CD8-positive, alpha-beta memory T cell (primary cell): ENCODE results near the gene SBNO2. TPM values are rescaled to one million over a fixed set of nuclear protein-coding genes. Genes with fewer than 3 reads are reported as not detected.

ENCODE experiments used
- CTCF ChIA-PET: fragments of 350-600 bp; sonication (Branson Sonifier 250); formaldehyde crosslinking; loops from one replicate; lab custom pipeline; 2021; ENCODE audit warnings: antibody characterized with exemption; lab: Charles Lee
- POLR2A ChIA-PET: fragments of 350-600 bp; sonication (Branson Sonifier 250); formaldehyde crosslinking; loops from one replicate; lab custom pipeline; 2021; ENCODE audit warnings: antibody characterized with exemption; lab: Charles Lee
- DNase-seq, 5 donors: peaks; one replicate each; pipeline versions ENCODE4 v3.0.0 to v3.0.0-alpha.2; 2020 to 2022; ENCODE audit warnings: mixed read lengths in 1 of 5
- H3K27ac ChIP-seq: one replicate; pipeline ENCODE4 v1.7.0; 2013; ENCODE audit warnings: low read depth, mild to moderate bottlenecking, low read length, moderate library complexity
- H3K27me3 ChIP-seq: 2 replicates; pipeline ENCODE4 v1.7.0; 2013; ENCODE audit warnings: low read length, mild to moderate bottlenecking; ENCODE audit not compliant: insufficient read depth, poor library complexity, severe bottlenecking
- H3K36me3 ChIP-seq: 2 replicates; pipeline ENCODE4 v1.7.0; 2013; ENCODE audit warnings: mild to moderate bottlenecking, low read length, moderate library complexity; ENCODE audit not compliant: insufficient read depth
- H3K4me1 ChIP-seq: 2 replicates; pipeline ENCODE4 v1.7.0; 2013; ENCODE audit warnings: mild to moderate bottlenecking, low read length, moderate library complexity; ENCODE audit not compliant: insufficient read depth
- H3K4me3 ChIP-seq: 2 replicates; pipeline ENCODE4 v1.7.0; 2013; ENCODE audit warnings: mild to moderate bottlenecking, low read length
- H3K9me3 ChIP-seq: 2 replicates; pipeline ENCODE4 v1.7.0; 2013; ENCODE audit warnings: mild to moderate bottlenecking, low read length
- H3K27ac Mint-ChIP-seq, 8 donors: one replicate each; pipeline ENCODE4 v1.8.0; 2020 to 2021; ENCODE audit warnings: mixed read lengths in 8 of 8, mild to moderate bottlenecking in 6 of 8, inconsistent platforms in 3 of 8, moderate library complexity in 3 of 8
- H3K27me3 Mint-ChIP-seq, 2 donors: one replicate each; pipeline ENCODE4 v1.8.0; 2020 to 2021; ENCODE audit warnings: mixed read lengths in 2 of 2, mild to moderate bottlenecking in 1 of 2, moderate library complexity in 1 of 2
- H3K36me3 Mint-ChIP-seq, 3 donors: one replicate each; pipeline ENCODE4 v1.8.0; 2020 to 2021; ENCODE audit warnings: mixed read lengths in 3 of 3, inconsistent platforms in 1 of 3, mild to moderate bottlenecking in 1 of 3
- H3K4me1 Mint-ChIP-seq, 3 donors: one replicate each; pipeline ENCODE4 v1.8.0; 2020 to 2021; ENCODE audit warnings: mixed read lengths in 3 of 3, inconsistent platforms in 1 of 3, mild to moderate bottlenecking in 1 of 3
- H3K4me3 Mint-ChIP-seq, 7 donors: one replicate each; pipeline ENCODE4 v1.8.0; 2020 to 2021; ENCODE audit warnings: mixed read lengths in 7 of 7, mild to moderate bottlenecking in 6 of 7, moderate library complexity in 4 of 7, inconsistent platforms in 2 of 7
- H3K9me3 Mint-ChIP-seq, 5 donors: one replicate each; pipeline ENCODE4 v1.8.0; 2020 to 2022; ENCODE audit warnings: mixed read lengths in 5 of 5, mild to moderate bottlenecking in 3 of 5, moderate library complexity in 2 of 5, inconsistent platforms in 1 of 5
- polyA plus RNA-seq: library from polyadenylated mRNA; unstranded; fragments of 300-500 nt; fragmentation: Illumina TruSeq; gene quantifications from one replicate; pipeline ENCODE4 v1.2.3, GENCODE V29; 2021
- total RNA-seq, 2 experiments: library from RNA; stranded (reverse); gene quantifications; one replicate each; pipeline ENCODE4 v1.2.3, GENCODE V29; 2021

SBNO2 gene
- total and polyA plus RNA-seq, 3 experiments from 2014 or later = 4.3 to 61.0 (median 59.0) TPM

DNA sequence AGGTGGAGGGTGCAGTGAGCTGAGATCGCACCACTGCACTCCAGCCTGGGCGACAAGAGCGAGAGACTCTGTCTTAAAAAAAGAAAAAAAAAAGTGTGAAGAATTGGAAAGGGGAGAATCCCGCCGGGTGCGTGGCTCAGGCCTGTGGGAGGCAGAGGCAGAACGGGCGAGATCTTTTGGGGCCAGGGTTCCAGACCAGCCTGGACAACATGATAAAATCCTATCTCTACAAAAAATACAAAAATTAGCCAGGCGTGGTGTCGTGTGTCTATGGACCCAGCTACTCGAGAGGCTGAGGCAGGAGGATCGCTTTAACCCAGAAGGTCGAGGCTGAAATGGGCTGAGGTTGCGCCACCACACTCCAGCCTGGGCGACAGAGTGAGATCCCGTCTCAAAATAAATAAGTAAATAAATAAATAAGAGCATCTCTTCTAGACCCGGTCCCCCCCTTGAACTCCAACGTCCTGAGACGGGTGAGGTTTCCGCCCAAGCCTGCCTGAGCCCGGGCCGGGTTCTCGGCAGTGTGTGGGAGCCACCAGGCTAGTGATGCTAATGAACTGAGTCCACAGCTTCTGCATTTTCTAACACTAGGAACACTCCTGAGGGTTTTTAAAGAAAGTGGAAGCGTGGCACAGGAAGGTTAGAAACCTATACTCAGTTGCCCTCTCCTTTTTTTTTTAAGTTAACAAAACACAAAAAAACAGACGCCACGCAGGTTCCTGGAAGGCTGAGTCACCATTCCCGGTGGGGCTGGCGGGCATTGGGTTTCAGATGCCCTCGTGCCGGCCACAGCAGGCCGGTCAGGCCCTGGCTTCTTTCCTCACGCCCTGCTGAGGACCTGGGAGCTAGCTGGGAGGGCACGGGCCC is 48.2 kb downstream of the SBNO2 start:
- H3K9me3 Mint-ChIP-seq = no peaks in the 10 kb centered on the region
- peaks cover 0 to 53% (median 0%) of the 10 kb centered on the region in 3 donors for H3K36me3 Mint-ChIP-seq
- CTCF ChIA-PET = no interaction called here
- no peaks in the 10 kb centered on the region for H3K9me3 ChIP-seq
- peak overlapping the region in 4 of 8 donors; percentile 18 to 70 (median 46) for H3K27ac Mint-ChIP-seq
- H3K4me1 ChIP-seq = peaks cover 15% of the 10 kb centered on the region
- no peak overlapping the region for H3K4me3 Mint-ChIP-seq
- POLR2A ChIA-PET = no interaction called here
- no peaks in the 10 kb centered on the region for H3K27me3 ChIP-seq
- H3K27me3 Mint-ChIP-seq = peaks cover 0 to 1% of the 10 kb centered on the region in 2 donors
- no peak overlapping the region for H3K4me3 ChIP-seq
- H3K27ac ChIP-seq = no peak overlapping the region
- no peak for DNase-seq
- H3K4me1 Mint-ChIP-seq = peaks cover 10 to 23% (median 11%) of the 10 kb centered on the region in 3 donors
- H3K36me3 ChIP-seq = peaks cover 35% of the 10 kb centered on the region

GRCh38 chr19:1123885-1124677 is 50.0 kb downstream of the SBNO2 start:
- H3K27ac Mint-ChIP-seq = peak overlapping the region in 1 of 8 donors; percentile 64
- peak overlapping the region in 1 of 7 donors; percentile 51 for H3K4me3 Mint-ChIP-seq

GRCh38 chr19:1123381-1123780 is 50.7 kb downstream of the SBNO2 start:
- Histone ChIP-seq H3K4me3 (no peak overlapping the region), H3K27me3 (no peaks in the 10 kb centered on the region), H3K4me1 (no peaks in the 10 kb centered on the region), H3K27ac (no peak overlapping the region), H3K9me3 (no peaks in the 10 kb centered on the region), H3K36me3 (peaks cover 41% of the 10 kb centered on the region)
- peak overlapping the region in 1 of 7 donors; percentile 48 for H3K4me3 Mint-ChIP-seq
- peaks cover 0 to 4% (median 0%) of the 10 kb centered on the region in 3 donors for H3K4me1 Mint-ChIP-seq
- H3K27ac Mint-ChIP-seq = no peak overlapping the region
- ChIA-PET CTCF (interaction anchor here (1.2 kb wide), 1 partner anchor 10 kb away, joined by 5 read pairs; no protein-coding TSS in a partner anchor), POLR2A (interaction anchor here (0.5 kb wide), 1 partner anchor 12 kb away, joined by 4 read pairs; no protein-coding TSS in a partner anchor)
- peaks cover 0 to 1% of the 10 kb centered on the region in 2 donors for H3K27me3 Mint-ChIP-seq
- DNase-seq = no peak
- no peaks in the 10 kb centered on the region for H3K9me3 Mint-ChIP-seq
- peaks cover 0 to 69% (median 0%) of the 10 kb centered on the region in 3 donors for H3K36me3 Mint-ChIP-seq

More at GRCh38 chr19:1123885-1124677, 50.0 kb downstream of the SBNO2 start:
- ChIA-PET CTCF (interaction anchor here (1.2 kb wide), 1 partner anchor 11 kb away, joined by 5 read pairs; no protein-coding TSS in a partner anchor), POLR2A (no interaction called here)
- no peak overlapping the region for H3K27ac ChIP-seq
- H3K36me3 ChIP-seq = peaks cover 35% of the 10 kb centered on the region
- no peak overlapping the region for H3K4me3 ChIP-seq
- H3K36me3 Mint-ChIP-seq = peaks cover 0 to 65% (median 0%) of the 10 kb centered on the region in 3 donors
- H3K9me3 Mint-ChIP-seq = no peaks in the 10 kb centered on the region
- no peaks in the 10 kb centered on the region for H3K9me3 ChIP-seq
- H3K4me1 ChIP-seq = no peaks in the 10 kb centered on the region
- peaks cover 0 to 1% of the 10 kb centered on the region in 2 donors for H3K27me3 Mint-ChIP-seq
- no peak for DNase-seq
- H3K27me3 ChIP-seq = no peaks in the 10 kb centered on the region
- peaks cover 0 to 6% (median 1%) of the 10 kb centered on the region in 3 donors for H3K4me1 Mint-ChIP-seq

- H3K36me3 Mint-ChIP-seq = peaks cover 0 to 73% (median 0%) of the 10 kb centered on the region in 3 donors
- Histone ChIP-seq H3K9me3 (no peaks in the 10 kb centered on the region), H3K27me3 (no peaks in the 10 kb centered on the region), H3K4me1 (no peaks in the 10 kb centered on the region), H3K27ac (no peak overlapping the region), H3K4me3 (no peak overlapping the region), H3K36me3 (peaks cover 45% of the 10 kb centered on the region)
- no peak overlapping the region for H3K27ac Mint-ChIP-seq
- ChIA-PET CTCF (interaction anchor here (1.2 kb wide), 1 partner anchor 10 kb away, joined by 5 read pairs; no protein-coding TSS in a partner anchor), POLR2A (interaction anchor here (0.5 kb wide), 1 partner anchor 12 kb away, joined by 4 read pairs; no protein-coding TSS in a partner anchor)
- no peaks in the 10 kb centered on the region for H3K9me3 Mint-ChIP-seq
- DNase-seq = no peak
- peaks cover 0 to 1% of the 10 kb centered on the region in 2 donors for H3K27me3 Mint-ChIP-seq
- no peak overlapping the region for H3K4me3 Mint-ChIP-seq
- peaks cover 0 to 3% (median 0%) of the 10 kb centered on the region in 3 donors for H3K4me1 Mint-ChIP-seq
Measured at GRCh38 chr19:1122972-1123363, 51.1 kb downstream of the SBNO2 start.

- ChIA-PET CTCF (interaction anchor here (0.8 to 1.2 kb wide), 2 partner anchors 9 kb away, joined by 3 to 5 read pairs; no protein-coding TSS in a partner anchor), POLR2A (interaction anchor here (0.5 kb wide), 1 partner anchor 11 kb away, joined by 4 read pairs; no protein-coding TSS in a partner anchor)
- H3K27me3 ChIP-seq = no peaks in the 10 kb centered on the region
- H3K36me3 ChIP-seq = peaks cover 48% of the 10 kb centered on the region
- Mint-ChIP-seq H3K4me3 (no peak overlapping the region), H3K36me3 (peaks cover 0 to 73% (median 0%) of the 10 kb centered on the region in 3 donors), H3K27ac (no peak overlapping the region), H3K27me3 (no peaks in the 10 kb centered on the region), H3K4me1 (no peaks in the 10 kb centered on the region), H3K9me3 (no peaks in the 10 kb centered on the region)
- H3K4me3 ChIP-seq = no peak overlapping the region
- peak in 1 of 5 donors; percentile 46 for DNase-seq
- no peaks in the 10 kb centered on the region for H3K4me1 ChIP-seq
- no peak overlapping the region for H3K27ac ChIP-seq
- H3K9me3 ChIP-seq = no peaks in the 10 kb centered on the region
Measured at GRCh38 chr19:1122021-1122971, 51.8 kb downstream of the SBNO2 start.

DNA sequence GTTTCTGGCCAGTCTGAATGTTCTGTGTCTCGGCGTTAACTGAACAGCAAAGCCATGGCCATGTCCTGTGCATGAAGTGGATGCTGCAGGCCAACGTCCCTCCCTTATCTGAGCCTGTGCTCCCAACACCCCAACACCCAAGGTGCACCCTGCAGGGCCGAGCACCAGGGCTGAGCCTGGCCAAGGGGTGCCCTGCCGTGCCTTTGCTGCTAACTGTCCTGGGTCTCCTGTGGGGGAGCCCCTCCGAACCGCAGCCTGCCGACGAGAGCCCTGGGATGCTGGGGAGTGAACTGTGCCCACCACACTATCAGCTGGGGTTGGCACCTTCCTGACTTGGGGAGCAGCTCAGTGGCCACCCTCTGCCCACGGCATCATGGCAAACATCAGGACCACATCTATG is 52.7 kb downstream of the SBNO2 start:
- H3K4me3 Mint-ChIP-seq = no peak overlapping the region
- Histone ChIP-seq H3K4me1 (no peaks in the 10 kb centered on the region), H3K36me3 (peaks cover 49% of the 10 kb centered on the region), H3K9me3 (no peaks in the 10 kb centered on the region), H3K27me3 (no peaks in the 10 kb centered on the region), H3K4me3 (no peak overlapping the region), H3K27ac (no peak overlapping the region)
- peaks cover 0 to 72% (median 0%) of the 10 kb centered on the region in 3 donors for H3K36me3 Mint-ChIP-seq
- peak overlapping the region in 3 of 8 donors; percentile 14 to 90 (median 72) for H3K27ac Mint-ChIP-seq
- no peaks in the 10 kb centered on the region for H3K9me3 Mint-ChIP-seq
- no peak for DNase-seq
- no peaks in the 10 kb centered on the region for H3K4me1 Mint-ChIP-seq
- no peaks in the 10 kb centered on the region for H3K27me3 Mint-ChIP-seq
- ChIA-PET POLR2A (no interaction called here), CTCF (interaction anchor here (0.8 kb wide), 1 partner anchor 8 kb away, joined by 3 read pairs; no protein-coding TSS in a partner anchor)
